Gastrocnemius medialis (tissue), 4 donors: ENCODE data around the gene ANKRD23. TPM values are rescaled to one million over a fixed set of nuclear protein-coding genes. Genes with fewer than 3 reads are reported as not detected.
A peak's percentile ranks its signal among the peaks of the same experiment; 100 is the strongest.

Experiments used
- ATAC-seq, 2 donors: fragments of 150-250 bp; one replicate each; pipeline ENCODE4 v1.9.1; 2016
- DNase-seq, 2 donors: peaks; one replicate each; pipeline ENCODE4 v3.0.0-alpha.2; 2019
- H3K27ac ChIP-seq, 4 donors: fragments of 200-600 bp; sonication (generic); 1 replicate in 1 of 4; 2 replicates in 3 of 4; pipeline ENCODE4 v1.5.1; 2016 to 2018; ENCODE audit warnings: mild to moderate bottlenecking in 2 of 4, moderate library complexity in 1 of 4
- H3K27me3 ChIP-seq, 3 donors: fragments of 200-600 bp; sonication (generic) in 2 of 3; 1 replicate in 1 of 3; 2 replicates in 2 of 3; pipeline versions ENCODE4 v1.5.1 to v1.6.0; 2016 to 2019; ENCODE audit warnings: mild to moderate bottlenecking in 1 of 3, moderate library complexity in 1 of 3
- H3K36me3 ChIP-seq, 2 donors: fragments of 200-600 bp; sonication (generic) in 1 of 2; one replicate each; pipeline ENCODE4 v1.5.1; 2017 to 2018
- H3K4me1 ChIP-seq, 2 donors: fragments of 200-600 bp; sonication (generic) in 1 of 2; one replicate each; pipeline ENCODE4 v1.5.1; 2016 to 2017; ENCODE audit warnings: mild to moderate bottlenecking in 2 of 2
- H3K4me3 ChIP-seq, 4 donors: fragments of 200-600 bp; sonication (generic) in 3 of 4; 1 replicate in 1 of 4; 2 replicates in 3 of 4; pipeline ENCODE4 v1.5.1; 2016 to 2019; ENCODE audit warnings: mild to moderate bottlenecking in 2 of 4
- H3K9me3 ChIP-seq, 3 donors: fragments of 200-600 bp; sonication (generic) in 2 of 3; 1 replicate in 1 of 3; 2 replicates in 2 of 3; pipeline ENCODE4 v1.5.1; 2016 to 2019
- CTCF ChIP-seq, 5 experiments: fragments of 450-650 bp in 3 of 5; fragments of 200-600 bp in 2 of 5; sonication (generic) in 2 of 5; IDR thresholded peaks in 4 of 5; conservative IDR thresholded peaks in 1 of 5; 1 replicate in 4 of 5; 2 replicates in 1 of 5; pipeline ENCODE4 v1.5.1; 2016 to 2019; ENCODE audit warnings: antibody characterized with exemption in 5 of 5, mild to moderate bottlenecking in 3 of 5, moderate library complexity in 3 of 5
- POLR2A ChIP-seq, 2 donors: fragments of 450-650 bp; IDR thresholded peaks; one replicate each; pipeline ENCODE4 v1.6.1; 2017; ENCODE audit warnings: antibody characterized with exemption in 2 of 2, mild to moderate bottlenecking in 2 of 2, moderate library complexity in 2 of 2
- in situ Hi-C, 4 donors: fragments of 200-750 bp; cut with MboI; loops; one replicate each; pipeline versions ENCODE4 v1.15.0 to v1.8.0; 2017; ENCODE audit warnings: low sequenced_read_pairs in 4 of 4
- intact Hi-C: fragments of 100-400 bp; cut with DNase I; formaldehyde crosslinking; loops from one replicate; pipeline ENCODE4 v1.15.1; 2023; ENCODE audit warnings: low total_unique reads
- total RNA-seq, 4 donors: library from RNA; depleted of rRNA; stranded (reverse); fragments of >200 nt; gene quantifications; one replicate each; pipeline versions ENCODE4 v1.1.0 to v1.2.3, GENCODE V29; 2016

ANKRD23 gene
- total RNA-seq, 4 donors from 2014 or later, result 642 to 1,565 (median 923) TPM

GRCh38 chr2:96826546-96827278 is 17.1 kb downstream of the ANKRD23 start:
- in situ Hi-C loops, result no loop called here
- DNase-seq, result peak in 1 of 2 donors; percentile 72
- peaks cover 0 to 67% of the 10 kb centered on the region in 2 donors for H3K36me3 ChIP-seq

GRCh38 chr2:96825057-96825456 is 18.8 kb downstream of the ANKRD23 start:
- Histone ChIP-seq H3K36me3 (peaks cover 0 to 51% of the 10 kb centered on the region in 2 donors), H3K4me3 (no peak overlapping the region), H3K9me3 (no peaks in the 10 kb centered on the region), H3K4me1 (peaks cover 13 to 43% of the 10 kb centered on the region in 2 donors), H3K27me3 (no peaks in the 10 kb centered on the region), H3K27ac (peak overlapping the region in 1 of 4 donors; percentile 47)
- in situ Hi-C loops, result no loop called here
- DNase-seq, result no peak
- TF ChIP-seq CTCF (IDR thresholded peaks at IDR 0.05 in 4 of 5, conservative IDR thresholded peaks at IDR 0.05 in 1 of 5) (no peak), POLR2A (IDR thresholded peaks at IDR 0.05) (no peak)
- no peak for ATAC-seq
- intact Hi-C loops, result no loop called here

More at GRCh38 chr2:96826546-96827278, 17.1 kb downstream of the ANKRD23 start:
- H3K4me1 ChIP-seq, result peaks cover 0 to 28% of the 10 kb centered on the region in 2 donors
- no peaks in the 10 kb centered on the region for H3K27me3 ChIP-seq
- intact Hi-C loops, result no loop called here
- H3K9me3 ChIP-seq, result no peaks in the 10 kb centered on the region
- peak overlapping the region in 2 of 4 donors; percentile 13 to 50 for H3K27ac ChIP-seq
- H3K4me3 ChIP-seq, result no peak overlapping the region
- TF ChIP-seq POLR2A (IDR thresholded peaks at IDR 0.05), result no peak
- TF ChIP-seq CTCF (IDR thresholded peaks at IDR 0.05 in 4 of 5, conservative IDR thresholded peaks at IDR 0.05 in 1 of 5), result no peak
- peak in 1 of 2 donors; percentile 25 for ATAC-seq

GRCh38 chr2:96824079-96824870 is 19.5 kb downstream of the ANKRD23 start:
- peaks cover 21 to 51% of the 10 kb centered on the region in 2 donors for H3K4me1 ChIP-seq
- peak overlapping the region in 1 of 4 donors; percentile 10 for H3K27ac ChIP-seq
- DNase-seq, result no peak
- in situ Hi-C loops, result no loop called here
- H3K27me3 ChIP-seq, result no peaks in the 10 kb centered on the region
- no peaks in the 10 kb centered on the region for H3K9me3 ChIP-seq
- H3K4me3 ChIP-seq, result no peak overlapping the region
- no peak for ATAC-seq
- intact Hi-C loops, result no loop called here
- H3K36me3 ChIP-seq, result peaks cover 0 to 43% of the 10 kb centered on the region in 2 donors
- TF ChIP-seq POLR2A (IDR thresholded peaks at IDR 0.05) (no peak), CTCF (IDR thresholded peaks at IDR 0.05 in 4 of 5, conservative IDR thresholded peaks at IDR 0.05 in 1 of 5) (no peak)

- TF ChIP-seq CTCF (IDR thresholded peaks at IDR 0.05 in 4 of 5, conservative IDR thresholded peaks at IDR 0.05 in 1 of 5) (no peak), POLR2A (IDR thresholded peaks at IDR 0.05) (no peak)
- Histone ChIP-seq H3K4me1 (peaks cover 32 to 62% of the 10 kb centered on the region in 2 donors), H3K27me3 (no peaks in the 10 kb centered on the region), H3K36me3 (peaks cover 0 to 32% of the 10 kb centered on the region in 2 donors), H3K9me3 (no peaks in the 10 kb centered on the region), H3K4me3 (no peak overlapping the region), H3K27ac (peak overlapping the region; percentile 5 to 57 (median 25))
- intact Hi-C loops, result no loop called here
- in situ Hi-C loops, result no loop called here
- no peak for ATAC-seq
- DNase-seq, result no peak
These were observed 20.6 kb downstream of the ANKRD23 start for GRCh38 chr2:96823198-96823597.
